ENCODE measurements around the gene CHRND.
"Not testable (repeated sequence)": the region's sequence is repeated elsewhere in the genome, so short reads cannot be mapped to it uniquely, and the experiment has no call there.

CHRND gene

DNA sequence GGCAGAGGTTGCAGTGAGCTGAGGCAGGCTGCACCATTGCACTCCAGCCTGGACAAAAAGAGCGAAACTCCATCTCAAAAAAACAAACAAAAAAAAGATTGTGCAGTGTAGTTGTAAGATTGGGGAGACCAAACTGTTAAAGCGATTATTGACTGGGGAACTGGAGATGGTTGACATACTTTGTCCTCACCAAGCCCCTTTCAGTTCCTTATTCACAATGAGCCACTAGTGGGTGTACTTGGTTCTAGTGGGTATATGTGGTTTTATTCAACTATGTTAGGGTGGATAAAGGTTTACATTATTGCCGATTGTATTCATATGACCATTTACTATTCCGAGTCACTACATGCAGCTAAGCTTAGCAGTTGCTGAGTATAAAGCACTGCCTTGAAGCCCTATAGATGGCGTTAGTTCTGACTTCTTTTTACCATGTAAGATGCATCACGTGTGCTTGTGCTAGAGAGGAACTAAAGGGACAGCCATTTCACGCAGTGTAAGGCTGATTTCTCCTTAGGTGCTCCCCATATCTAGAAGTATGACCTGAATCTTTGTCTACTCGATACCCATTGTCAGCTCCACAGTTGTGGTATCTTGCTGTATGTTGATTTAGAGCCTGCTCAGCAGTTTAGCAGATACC is 36.7 kb downstream of the CHRND start:
- no peak overlapping the region for H3K4me2 ChIP-seq (ENCODE audit: low read length)
- no peak overlapping the region for H2AFZ ChIP-seq
- no peak overlapping the region for H3K27ac ChIP-seq
- no peaks in the 10 kb centered on the region for H3K9me3 ChIP-seq (ENCODE audit: control insufficient read depth, low read length)
- H3K4me1 ChIP-seq: peaks cover 4% of the 10 kb centered on the region
- no peaks in the 10 kb centered on the region for H3K27me3 ChIP-seq (ENCODE audit: control insufficient read depth, insufficient read depth, low read length)
- no peaks in the 10 kb centered on the region for H3K36me3 ChIP-seq (ENCODE audit: control insufficient read depth, insufficient read depth, low read length)
- no peak overlapping the region for H3K9ac ChIP-seq
- TF ChIP-seq CTCF (IDR thresholded peaks at IDR 0.05): no peak
- no peaks in the 10 kb centered on the region for H3K79me2 ChIP-seq
- no peak overlapping the region for H3K4me3 ChIP-seq (ENCODE audit: low read depth, low read length)

DNA sequence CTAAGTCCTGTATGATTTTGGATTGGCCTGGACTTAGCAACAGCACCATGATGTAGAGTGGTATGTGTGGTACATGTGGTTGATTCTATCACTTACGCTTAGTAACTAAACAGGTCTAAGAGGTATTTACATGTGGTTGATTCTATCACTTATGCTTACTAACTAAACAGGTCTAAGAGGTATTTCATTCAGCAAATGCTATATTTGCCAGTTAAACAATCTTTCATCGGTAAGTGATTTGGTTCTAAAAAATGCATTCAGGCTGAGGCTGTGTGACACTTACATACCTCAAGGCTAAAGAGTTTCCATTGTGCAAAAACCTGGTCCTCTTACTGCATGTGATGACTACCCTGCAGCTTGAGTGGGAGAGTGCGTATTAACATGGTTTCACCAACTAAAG is 37.6 kb downstream of the CHRND start:
- Histone ChIP-seq H3K4me2 (ENCODE audit: low read length) (no peak overlapping the region), H3K9me3 (ENCODE audit: control insufficient read depth, low read length) (no peaks in the 10 kb centered on the region), H3K4me1 (peaks cover 4% of the 10 kb centered on the region), H3K79me2 (no peaks in the 10 kb centered on the region), H3K27ac (no peak overlapping the region), H3K9ac (no peak overlapping the region), H3K4me3 (ENCODE audit: low read depth, low read length) (no peak overlapping the region), H3K27me3 (ENCODE audit: control insufficient read depth, insufficient read depth, low read length) (no peaks in the 10 kb centered on the region), H3K36me3 (ENCODE audit: control insufficient read depth, insufficient read depth, low read length) (no peaks in the 10 kb centered on the region), H2AFZ (no peak overlapping the region)
- TF ChIP-seq CTCF (IDR thresholded peaks at IDR 0.05): no peak

DNA sequence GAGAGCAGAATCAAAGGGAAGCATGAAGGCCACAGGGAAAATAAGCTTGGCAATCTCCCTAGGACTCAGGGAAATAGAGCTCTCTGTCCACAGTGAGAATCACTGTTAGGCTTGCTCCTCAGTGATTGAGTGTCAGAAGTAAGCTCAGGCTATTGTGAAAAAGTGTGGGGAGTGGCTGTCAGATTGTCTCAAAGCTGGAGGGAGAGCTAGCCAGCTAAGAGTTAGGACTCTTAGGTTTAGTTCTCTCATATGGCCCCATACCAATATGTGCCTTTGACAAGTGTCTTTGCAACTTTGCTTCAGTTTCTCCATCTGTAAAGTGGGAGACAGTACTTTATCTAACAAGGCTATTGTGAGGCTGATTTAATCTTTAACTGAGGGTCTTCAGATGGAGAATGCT is 41.8 kb downstream of the CHRND start:
- no peaks in the 10 kb centered on the region for H3K36me3 ChIP-seq (ENCODE audit: control insufficient read depth, insufficient read depth, low read length)
- H3K79me2 ChIP-seq: no peaks in the 10 kb centered on the region
- H3K27ac ChIP-seq: no peak overlapping the region
- H3K9me3 ChIP-seq (ENCODE audit: control insufficient read depth, low read length): no peaks in the 10 kb centered on the region
- H2AFZ ChIP-seq: no peak overlapping the region
- no peaks in the 10 kb centered on the region for H3K4me1 ChIP-seq
- no peak overlapping the region for H3K4me3 ChIP-seq (ENCODE audit: low read depth, low read length)
- no peak overlapping the region for H3K4me2 ChIP-seq (ENCODE audit: low read length)
- no peak for TF ChIP-seq CTCF (IDR thresholded peaks at IDR 0.05)
- no peaks in the 10 kb centered on the region for H3K27me3 ChIP-seq (ENCODE audit: control insufficient read depth, insufficient read depth, low read length)
- no peak overlapping the region for H3K9ac ChIP-seq

- TF ChIP-seq CTCF (IDR thresholded peaks at IDR 0.05): no peak
- no peak overlapping the region for H3K27ac ChIP-seq
- H3K36me3 ChIP-seq (ENCODE audit: control insufficient read depth, insufficient read depth, low read length): no peaks in the 10 kb centered on the region
- H2AFZ ChIP-seq: no peak overlapping the region
- H3K79me2 ChIP-seq: no peaks in the 10 kb centered on the region
- no peaks in the 10 kb centered on the region for H3K4me1 ChIP-seq
- H3K9me3 ChIP-seq (ENCODE audit: control insufficient read depth, low read length): no peaks in the 10 kb centered on the region
- no peaks in the 10 kb centered on the region for H3K27me3 ChIP-seq (ENCODE audit: control insufficient read depth, insufficient read depth, low read length)
- no peak overlapping the region for H3K4me3 ChIP-seq (ENCODE audit: low read depth, low read length)
- no peak overlapping the region for H3K9ac ChIP-seq
- no peak overlapping the region for H3K4me2 ChIP-seq (ENCODE audit: low read length)
These were observed 42.2 kb downstream of the CHRND start for GRCh38 chr2:232568161-232568560.

- Histone ChIP-seq H3K4me2 (ENCODE audit: low read length) (no peak overlapping the region), H3K36me3 (ENCODE audit: control insufficient read depth, insufficient read depth, low read length) (no peaks in the 10 kb centered on the region), H3K27me3 (ENCODE audit: control insufficient read depth, insufficient read depth, low read length) (no peaks in the 10 kb centered on the region), H2AFZ (no peak overlapping the region), H3K9ac (no peak overlapping the region), H3K27ac (no peak overlapping the region), H3K4me1 (no peaks in the 10 kb centered on the region), H3K9me3 (ENCODE audit: control insufficient read depth, low read length) (no peaks in the 10 kb centered on the region), H3K4me3 (ENCODE audit: low read depth, low read length) (no peak overlapping the region), H3K79me2 (no peaks in the 10 kb centered on the region)
- no peak for TF ChIP-seq CTCF (IDR thresholded peaks at IDR 0.05)
These were observed 43.6 kb downstream of the CHRND start for GRCh38 chr2:232569541-232569940.

DNA sequence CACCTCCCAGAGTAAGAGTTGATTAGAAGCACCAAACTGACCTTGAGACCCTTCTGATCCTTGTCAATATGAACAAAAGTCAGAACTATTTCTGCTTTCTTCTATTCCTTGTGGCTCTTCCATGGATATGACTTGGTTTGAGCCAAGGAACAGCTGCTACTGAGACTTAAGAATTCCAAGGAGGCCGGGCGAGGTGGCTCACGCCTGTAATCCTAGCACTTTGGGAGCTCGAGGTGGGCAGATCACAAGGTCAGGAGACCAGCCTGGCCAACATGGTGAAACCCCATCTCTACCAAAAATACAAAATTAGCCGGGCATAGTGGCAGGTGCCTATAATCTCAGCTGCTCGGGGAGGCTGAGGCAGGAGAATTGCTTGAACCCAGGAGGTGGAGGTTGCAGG is 44.5 kb downstream of the CHRND start:
- not testable (repeated sequence) for H3K9me3 ChIP-seq (ENCODE audit: control insufficient read depth, low read length); H3K27me3 ChIP-seq (ENCODE audit: control insufficient read depth, insufficient read depth, low read length); H3K4me2 ChIP-seq (ENCODE audit: low read length); H3K4me3 ChIP-seq (ENCODE audit: low read depth, low read length); H3K9ac ChIP-seq; H3K27ac ChIP-seq; H2AFZ ChIP-seq; H3K36me3 ChIP-seq (ENCODE audit: control insufficient read depth, insufficient read depth, low read length); H3K79me2 ChIP-seq; H3K4me1 ChIP-seq

All from parathyroid adenoma (tissue), 2 donors.